NCI-H524 treated with DMSO at 0.1 percent for 48 hours (cell line): ENCODE results near the gene SCAMP3.
"Not testable (repeated sequence)": the region's sequence is repeated elsewhere in the genome, so short reads cannot be mapped to it uniquely, and the experiment has no call there.

ENCODE experiments used
- DNase-seq: peaks from one replicate; lab custom pipeline; 2025; lab: John Stamatoyannopoulos, UW

SCAMP3 gene

DNA sequence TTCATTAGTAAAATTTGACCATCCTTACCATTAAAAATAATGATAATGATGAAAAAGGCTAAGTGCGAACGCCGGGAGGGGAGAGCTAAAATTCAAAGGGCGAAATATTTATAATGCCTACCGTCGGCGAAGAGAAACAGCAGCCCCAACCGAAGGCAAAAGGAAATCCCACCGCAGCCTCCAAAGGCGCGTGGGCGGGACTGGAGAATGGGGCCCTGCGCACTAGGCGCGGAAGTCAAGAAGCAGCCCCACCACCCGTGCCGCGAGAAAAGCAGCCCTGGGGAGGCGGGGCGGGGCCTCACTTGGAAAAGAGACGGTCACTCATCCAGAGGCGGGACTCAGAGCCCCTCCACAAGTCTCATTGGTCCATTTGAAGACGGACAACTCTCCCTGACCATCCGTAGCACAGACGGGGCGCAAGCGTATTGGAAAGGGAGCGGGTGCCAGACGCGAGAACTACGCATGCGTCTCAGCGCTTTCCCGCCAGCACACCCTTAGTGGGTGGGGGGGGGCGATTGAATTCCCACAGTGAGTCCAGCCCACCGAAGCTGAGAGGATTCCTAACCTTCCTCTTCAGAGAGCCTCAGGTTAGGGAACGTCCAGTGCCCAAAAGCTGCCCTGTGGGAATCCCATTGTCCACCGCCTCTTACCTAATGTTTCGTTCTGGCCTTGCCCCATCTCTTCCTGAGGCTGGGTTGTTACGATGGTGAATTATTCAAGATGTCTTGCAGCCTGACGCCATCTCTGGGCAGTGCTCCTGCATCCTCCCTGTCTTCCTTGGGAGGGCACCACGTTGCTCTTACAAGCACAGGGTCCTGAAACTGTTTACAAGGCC lies 34.7 kb downstream of the SCAMP3 start:
- peak; percentile 88 for DNase-seq

DNA sequence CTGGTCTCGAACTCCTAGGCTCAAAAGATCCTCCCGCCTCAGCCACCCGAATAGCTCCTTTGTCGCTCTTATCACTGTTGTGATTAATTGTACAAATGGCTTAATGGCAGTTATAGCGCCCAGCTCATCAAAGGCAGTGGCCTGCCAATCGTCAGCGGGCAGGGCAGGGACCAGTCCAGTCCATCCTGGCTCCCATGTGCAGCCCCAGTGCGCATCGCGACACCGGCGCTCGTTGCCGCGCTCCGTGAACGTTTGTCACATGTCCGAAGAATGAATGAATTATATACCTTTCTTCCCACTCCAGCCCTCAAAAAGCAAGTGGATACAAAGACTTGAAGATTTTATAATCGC lies 35.3 kb downstream of the SCAMP3 start:
- peak; percentile 28 for DNase-seq

DNA sequence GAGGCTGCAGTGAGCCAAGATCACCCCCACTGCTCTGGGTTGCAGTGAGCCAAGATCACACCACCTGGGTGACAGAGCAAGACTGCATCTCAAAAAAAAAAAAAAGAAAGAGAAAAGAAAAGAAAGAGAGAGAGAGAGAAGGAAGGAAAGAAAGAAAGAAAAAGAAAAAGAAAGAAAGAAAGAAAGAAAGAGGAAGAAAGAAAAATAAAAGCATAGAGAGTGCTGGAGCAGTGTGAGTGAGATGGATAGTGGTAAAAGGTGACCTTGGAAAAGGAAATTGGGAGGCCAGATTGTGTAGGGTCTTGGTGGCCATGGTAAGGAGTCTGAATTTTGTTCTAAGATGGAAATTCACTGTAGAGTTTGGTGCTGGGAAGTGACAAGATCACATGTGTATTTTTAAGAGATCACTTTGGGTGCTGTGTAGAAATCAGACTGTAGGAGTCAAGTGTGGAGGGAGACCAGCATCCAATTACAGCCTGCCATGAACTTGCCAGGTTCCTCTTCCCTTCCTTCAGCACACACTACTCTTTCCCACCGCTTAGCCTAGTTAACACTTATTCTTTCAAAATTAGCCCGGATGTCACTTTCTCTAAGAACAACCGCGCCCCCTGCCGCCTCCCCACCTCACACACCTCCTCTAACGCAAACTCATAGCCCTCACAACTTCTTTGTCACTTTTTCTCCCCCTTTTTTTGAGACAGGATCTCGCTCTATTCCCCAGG lies 35.8 kb downstream of the SCAMP3 start:
- DNase-seq = peak; percentile 44

DNA sequence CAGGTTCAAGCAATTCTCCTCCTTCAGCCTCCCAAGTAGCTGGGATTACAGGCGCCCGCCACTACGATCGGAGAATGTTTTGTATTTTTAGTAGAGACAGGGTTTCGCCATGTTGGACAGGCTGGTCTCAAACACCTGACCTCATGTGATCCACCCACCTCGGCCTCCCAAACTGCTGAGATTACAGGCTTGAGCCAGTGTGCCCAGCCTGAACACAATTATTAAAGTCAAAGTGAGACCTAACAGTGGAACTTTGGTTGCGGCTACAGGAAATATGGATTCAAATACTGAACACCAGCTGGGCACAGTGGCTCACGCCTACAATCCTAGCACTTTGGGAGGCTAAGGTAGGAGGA lies 36.8 kb downstream of the SCAMP3 start:
- DNase-seq = not testable (repeated sequence)

DNA sequence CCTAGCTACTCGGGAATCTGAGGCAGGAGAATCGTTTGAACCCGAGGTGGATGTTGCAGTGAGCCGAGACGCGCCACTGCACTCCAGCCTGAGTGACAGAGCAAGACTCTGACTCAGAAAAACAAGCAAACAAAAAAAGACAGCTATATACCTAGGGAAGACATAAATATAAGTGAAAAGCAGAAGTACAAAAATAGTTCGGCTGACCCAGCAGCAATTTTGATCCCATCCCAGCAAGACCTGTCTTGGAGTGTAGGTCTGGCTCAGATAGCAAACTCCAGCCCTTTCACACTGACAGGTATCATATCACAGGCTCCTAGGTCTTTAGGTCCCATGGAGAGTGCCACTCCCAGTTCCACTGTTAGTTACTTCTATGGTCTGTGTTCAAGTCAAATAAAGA lies 39.1 kb downstream of the SCAMP3 start:
- DNase-seq = no peak

DNA sequence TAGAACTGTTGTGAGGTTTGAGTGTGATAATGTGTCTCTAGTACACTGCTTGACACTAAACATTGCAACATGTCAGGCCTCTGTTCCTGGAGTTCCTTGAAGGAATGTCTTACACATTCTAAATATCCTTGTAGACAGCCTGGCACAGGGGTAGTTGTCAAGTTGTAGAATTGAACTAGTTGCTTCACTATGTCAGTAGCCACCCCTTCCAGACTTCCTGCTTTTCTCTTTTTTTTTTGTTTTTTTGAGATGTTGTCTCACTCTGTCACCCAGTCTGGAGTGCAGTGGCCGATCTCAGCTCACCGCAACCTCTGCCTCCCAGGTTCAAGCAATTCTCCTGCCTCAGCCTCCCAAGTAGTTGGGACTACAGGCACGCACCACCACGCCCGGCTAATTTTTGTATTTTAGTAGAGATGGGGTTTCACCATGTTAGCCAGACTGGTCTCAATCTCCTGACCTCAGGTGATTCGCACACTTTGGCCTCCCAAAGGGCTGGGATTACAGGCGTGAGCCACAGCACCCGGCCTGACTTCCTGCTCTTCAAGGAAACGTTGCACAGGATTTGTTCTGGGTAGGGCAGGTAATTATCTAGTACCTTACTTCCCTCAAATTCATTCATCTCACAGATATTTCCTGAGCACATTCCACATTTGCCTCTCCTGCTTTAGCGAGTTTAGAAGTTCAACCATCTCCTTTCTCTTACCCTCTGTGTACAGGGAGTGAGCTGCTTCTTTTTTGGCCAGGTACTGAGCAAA lies 41.8 kb downstream of the SCAMP3 start:
- not testable (repeated sequence) for DNase-seq

DNA sequence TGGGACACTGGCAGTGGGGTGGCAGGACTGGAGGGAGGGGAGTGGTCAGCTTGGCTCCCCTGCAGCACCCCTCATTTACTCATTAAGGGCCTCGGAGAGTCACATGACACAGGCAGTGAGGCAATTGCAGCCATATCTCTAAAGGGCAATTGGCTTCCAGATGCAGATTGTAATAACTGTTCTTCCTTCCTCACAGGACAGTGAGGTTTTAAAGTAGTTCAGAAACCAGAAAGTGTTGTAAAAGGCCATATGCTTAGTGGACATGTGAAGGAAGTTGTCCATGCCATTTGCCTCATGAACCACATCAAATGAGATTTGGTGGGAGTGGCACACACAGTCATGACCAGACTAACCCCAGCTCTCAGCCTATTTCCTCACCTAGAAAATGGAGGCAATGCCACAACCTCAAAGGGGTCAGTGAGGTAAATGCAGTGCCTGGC lies 42.5 kb downstream of the SCAMP3 start:
- DNase-seq = no peak

DNA sequence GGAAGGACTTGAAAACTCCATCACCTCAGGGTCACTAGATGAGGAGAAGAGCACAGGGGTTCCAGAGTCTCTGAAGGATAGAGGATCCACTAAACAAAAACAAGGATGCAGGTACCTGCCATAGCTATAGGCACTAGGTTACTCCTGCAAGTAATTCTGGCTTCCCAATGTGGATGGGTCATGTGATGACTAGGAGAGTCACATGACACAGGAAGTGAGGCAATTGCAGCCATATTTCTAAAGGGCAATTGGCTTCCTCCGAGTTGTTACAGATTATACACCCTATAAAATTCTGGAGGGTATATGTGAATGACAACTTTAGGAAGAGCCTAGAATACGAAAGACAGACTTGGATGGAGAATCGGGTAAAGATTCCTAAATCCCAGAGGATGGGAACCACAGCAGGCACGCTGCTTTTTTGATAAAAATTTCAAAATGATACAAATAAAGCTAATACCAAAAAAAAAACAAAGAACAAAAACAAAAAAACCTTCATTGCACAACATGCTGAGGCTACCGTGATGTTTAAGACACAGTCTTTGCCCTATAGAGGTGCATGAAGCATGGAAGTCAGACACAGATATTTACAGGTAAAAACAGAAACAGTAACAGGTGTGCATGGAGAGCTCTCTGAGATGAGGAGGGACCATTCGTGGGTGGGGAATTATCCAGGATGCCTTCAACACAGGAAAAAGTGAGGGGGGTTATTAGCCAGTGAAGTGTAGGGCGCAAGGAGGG lies 43.1 kb downstream of the SCAMP3 start:
- DNase-seq = no peak

DNA sequence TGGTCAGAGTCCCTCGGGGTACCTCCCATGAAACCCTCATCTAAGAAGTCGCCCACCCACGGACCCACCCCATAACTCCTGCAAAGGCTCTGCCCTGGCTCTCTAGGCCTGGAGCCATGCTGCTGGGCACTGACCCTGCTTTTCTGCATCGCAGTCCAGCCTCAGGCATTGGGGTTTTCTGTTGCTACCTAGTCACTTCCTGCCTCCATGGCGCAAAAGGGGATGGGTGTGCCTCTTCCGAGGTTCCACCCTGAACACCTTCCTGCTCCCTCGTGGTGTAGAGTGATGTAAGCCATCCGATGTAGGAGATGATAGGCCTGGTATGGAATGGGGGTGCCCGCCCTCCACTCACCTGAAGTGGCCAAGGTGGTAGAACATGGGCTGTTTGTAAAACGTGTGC lies 47.5 kb downstream of the SCAMP3 start:
- DNase-seq = not testable (repeated sequence)

DNA sequence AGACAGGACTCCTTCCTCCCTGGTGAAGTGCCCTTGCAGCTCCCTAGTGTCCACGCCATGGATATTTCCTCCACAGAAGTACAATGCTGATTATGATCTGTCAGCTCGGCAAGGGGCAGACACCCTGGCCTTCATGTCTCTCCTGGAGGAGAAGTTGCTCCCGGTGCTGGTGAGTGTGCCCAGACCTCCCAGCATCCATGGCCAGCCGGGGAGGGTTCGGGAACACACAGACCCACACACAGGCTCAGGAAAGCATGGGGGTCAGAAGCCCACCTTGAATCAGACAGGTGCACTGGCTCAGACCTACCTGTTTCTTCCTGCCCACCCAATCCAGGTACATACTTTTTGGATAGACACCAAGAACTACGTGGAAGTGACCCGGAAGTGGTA lies 50.1 kb downstream of the SCAMP3 start:
- DNase-seq = not testable (repeated sequence)

DNA sequence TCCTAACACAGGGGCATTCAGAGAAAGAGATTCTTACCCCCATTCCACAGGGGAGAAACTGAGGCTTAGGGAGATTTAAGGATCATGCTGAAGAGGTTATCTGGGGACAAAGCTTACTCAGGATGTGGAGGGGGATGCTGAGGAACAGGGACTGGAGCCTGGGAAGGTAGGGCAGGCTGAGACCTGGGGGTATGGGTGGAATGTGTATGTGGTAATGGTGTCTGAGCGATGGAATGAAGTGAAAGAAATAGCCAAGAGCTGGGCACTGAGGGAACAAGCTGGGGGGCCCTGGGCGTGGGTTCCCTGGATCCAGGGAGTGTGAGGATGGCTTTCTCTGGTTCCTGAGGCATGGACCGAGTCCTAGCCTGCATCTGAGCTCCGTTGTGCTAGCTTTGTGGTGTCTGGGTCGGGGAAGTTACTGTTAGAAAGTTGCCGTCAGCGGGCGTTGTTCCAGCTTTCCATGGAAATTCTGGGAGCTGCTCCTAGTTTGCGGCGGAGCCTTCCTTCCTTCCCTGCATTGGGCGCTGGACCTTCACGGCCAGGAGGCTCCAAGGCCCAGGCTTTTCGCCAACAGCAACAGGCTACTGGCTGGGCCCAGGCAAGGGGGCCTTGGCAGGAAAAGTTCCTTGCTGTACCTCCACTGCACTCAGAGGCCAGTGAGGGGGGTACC lies 50.6 kb downstream of the SCAMP3 start:
- DNase-seq = not testable (repeated sequence)

DNA sequence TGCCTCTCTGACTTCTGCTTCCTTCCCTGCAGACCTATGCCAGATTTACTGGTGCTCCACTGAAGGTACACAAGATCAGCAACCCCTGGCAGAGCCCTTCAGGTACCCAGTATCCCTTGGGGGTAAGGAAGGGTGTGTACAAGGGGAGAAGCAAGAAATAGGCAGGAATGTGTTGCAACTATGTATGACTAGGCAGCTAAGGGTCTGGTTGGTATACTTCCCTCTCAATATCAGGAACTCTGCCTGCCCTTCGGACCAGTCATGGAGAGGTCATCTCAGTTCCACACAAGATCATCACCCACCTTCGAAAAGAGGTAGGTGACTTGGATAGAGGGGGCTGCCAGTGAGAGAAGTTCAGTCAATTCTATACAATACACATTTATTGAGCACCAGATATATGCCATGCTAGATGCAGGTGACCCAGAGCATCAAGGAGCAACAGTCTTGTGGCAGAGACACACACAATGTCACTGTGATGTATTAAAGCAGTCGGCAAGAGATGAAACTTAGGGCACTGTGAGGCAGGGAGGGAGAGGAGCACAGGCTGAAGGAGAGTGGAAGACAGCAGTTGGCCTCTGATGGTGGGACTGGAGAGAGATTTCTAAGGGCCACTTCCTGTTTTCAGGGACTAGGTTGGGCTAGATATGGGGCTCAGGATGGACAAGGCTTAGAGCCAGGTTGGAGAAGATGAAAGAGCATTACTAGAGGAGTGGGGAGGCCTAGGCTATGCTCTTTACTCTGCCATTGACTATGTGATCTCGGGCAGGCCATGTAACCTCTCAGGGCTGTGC lies 51.7 kb downstream of the SCAMP3 start:
- no peak for DNase-seq

DNA sequence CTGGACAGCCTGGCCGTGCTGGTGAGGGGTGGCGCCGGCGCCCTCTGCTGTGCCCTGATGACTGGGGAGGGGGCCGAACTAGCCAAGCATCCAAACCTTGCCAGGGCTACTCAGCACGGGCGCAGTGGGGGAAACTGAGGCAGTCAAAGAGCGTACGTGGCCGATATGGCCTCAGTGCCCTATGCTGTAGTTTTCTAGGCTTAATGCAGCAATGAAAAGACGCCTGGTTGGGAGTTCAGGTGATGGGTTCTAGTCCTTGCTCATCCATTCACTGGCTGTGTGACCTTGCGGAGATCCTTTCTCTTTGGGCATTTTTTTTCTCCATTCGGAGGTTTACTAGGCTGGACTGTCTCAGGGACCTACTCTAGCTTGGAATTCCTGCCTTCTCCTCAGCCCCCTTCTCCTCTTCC lies 52.8 kb downstream of the SCAMP3 start:
- DNase-seq = no peak

DNA sequence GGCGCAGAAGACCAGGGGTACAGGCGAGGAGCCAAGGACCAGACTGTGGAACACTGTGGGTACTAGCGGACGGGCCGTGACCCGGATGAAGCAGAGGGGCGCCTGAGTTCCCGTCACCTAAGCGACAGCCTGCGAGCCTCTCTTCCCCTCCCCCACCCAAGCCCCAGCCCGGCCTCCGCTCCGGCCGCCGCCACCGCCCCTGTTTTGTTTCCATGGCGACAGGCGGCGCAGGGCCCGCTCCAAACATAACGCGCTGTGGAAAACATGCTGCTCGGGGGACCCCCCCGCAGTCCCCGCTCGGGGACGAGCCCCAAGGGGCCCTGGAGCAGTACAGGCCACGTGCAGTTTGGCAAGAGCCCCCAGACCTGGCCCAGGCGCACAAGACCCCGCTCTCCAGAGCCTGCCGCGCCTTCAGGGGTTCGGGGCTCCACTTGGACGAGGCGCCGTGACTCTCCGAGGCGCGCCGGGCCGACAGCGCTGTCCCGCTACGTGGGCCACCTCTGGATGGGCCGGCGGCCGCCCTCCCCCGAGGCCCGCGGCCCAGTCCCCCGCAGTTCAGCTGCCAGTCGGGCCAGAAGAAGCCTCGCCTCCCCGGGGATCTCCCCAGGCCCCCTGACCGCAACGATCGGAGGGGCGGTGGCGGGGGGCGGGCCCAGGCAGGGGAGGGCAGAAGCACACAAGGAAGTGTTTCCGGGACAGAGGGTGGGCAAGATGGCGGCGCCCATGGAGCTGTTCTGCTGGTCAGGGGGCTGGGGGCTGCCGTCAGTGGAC lies 53.4 kb downstream of the SCAMP3 start, which contains the start of gene MTX1:
Gene MTX1 (plus strand): TSS at position 155 of the 771 bp plus-strand sequence. CDS start 110 bp downstream, at position 265.
- DNase-seq = peak; percentile 32

DNA sequence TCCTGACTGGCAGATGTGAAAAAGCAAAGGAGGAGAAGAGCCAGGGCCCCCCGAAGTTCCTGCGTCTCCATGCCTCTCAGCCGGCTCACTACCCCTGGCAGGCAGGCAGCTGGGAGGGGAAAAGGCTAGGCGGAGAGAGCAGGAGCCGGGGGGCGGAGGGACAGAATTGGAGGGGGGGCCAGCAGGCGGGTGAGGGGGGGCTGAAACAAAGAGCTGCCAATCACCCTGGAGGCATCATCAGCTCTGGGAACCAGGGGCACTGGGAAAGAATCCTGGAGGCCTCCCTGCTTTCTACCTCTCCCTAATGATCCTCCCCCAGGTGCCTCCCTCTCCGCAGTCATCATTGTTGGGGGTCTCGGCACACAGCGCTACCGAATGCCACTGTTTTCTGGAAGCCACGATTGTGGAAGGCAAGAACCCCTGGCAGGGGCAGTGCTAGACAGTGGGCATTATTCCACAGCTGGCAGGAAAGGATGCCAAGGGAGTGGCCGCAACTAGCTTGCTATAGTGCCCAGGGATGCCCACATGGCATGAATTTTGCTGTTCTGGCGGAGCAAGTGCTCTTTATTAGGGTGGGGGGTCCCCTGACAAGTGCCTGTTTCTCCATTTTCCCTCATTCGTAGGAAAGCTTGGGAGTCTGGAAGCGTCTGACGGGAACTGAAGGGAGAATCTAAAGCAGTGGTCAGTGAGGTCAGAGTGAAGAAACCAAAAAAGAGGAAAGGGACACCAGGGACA lies 54.2 kb downstream of the SCAMP3 start, which contains the start of gene THBS3:
Gene THBS3 (minus strand): TSS at position 92 of the 735 bp plus-strand sequence. CDS start 21 bp downstream, at position 71.
- peak; percentile 7 for DNase-seq

DNA sequence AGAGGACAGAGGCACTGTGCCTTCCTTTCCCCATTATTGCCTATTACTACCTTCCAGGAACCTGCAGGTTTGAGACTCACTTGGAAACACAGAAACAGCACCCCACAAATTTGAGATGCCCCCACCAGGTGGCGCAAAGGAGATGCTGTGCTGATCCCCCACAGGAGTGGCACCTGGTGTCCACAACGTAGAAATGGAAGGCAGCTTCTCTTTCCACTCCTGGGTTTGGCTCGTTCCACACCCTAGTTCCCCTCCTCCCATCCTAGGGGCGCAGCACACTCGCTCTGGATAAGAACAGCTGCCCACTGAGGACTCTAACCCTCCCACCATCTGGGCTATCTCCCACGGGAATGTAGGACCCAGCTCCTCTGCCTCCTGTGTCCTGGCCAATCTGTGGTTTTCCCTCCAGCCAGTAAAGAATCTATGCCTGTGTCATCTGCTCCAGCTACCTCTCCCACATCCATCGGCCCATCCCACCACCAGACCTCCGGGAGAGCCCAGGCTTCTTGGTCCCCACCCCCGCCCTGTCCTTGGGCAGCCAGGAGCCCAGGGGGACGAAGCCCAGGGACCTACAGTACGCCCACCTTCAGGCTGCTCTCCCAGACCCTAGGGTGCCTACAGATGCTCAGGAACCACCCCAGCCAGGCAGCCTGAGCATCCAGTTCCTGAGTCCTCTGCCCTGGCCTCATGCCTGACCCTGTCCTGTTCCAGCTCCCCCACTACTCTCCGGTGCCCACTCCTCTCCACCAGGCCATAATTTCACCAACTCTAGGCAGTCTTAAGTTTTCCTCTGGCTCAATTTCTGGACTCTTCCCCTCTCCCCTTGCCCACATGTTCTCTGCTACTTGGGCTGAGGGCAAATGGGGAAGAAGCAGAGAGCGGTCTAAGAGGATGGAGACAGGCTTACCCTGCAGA lies 55.0 kb downstream of the SCAMP3 start:
- peak; percentile 92 for DNase-seq
